Cardiac muscle cell (in vitro differentiated cells and primary cell): ENCODE results near the gene MPC1. TPM values are rescaled to one million over a fixed set of nuclear protein-coding genes. Genes with fewer than 3 reads are reported as not detected.

Source experiments
- DNase-seq, 2 donors: peaks; one replicate each; pipeline versions ENCODE4 v3.0.0 to v3.0.0-alpha.2; 2010 to 2017; ENCODE audit warnings: low read depth in 1 of 2, low spot score in 1 of 2
- H3K27ac ChIP-seq: fragments of 200-600 bp; sonication (generic); 2 replicates; pipeline ENCODE4 v1.5.1; 2016
- H3K27me3 ChIP-seq: fragments of 200-600 bp; sonication (generic); 2 replicates; pipeline ENCODE4 v1.6.0; 2016; ENCODE audit warnings: control low read depth
- H3K36me3 ChIP-seq: fragments of 200-600 bp; sonication (generic); 2 replicates; pipeline ENCODE4 v1.5.1; 2016; ENCODE audit warnings: control low read depth
- H3K4me1 ChIP-seq: fragments of 200-600 bp; sonication (generic); 2 replicates; pipeline ENCODE4 v1.8.1; 2017; ENCODE audit warnings: low read depth, mild to moderate bottlenecking, mixed run types
- H3K4me3 ChIP-seq: fragments of 200-600 bp; sonication (generic); 2 replicates; pipeline ENCODE4 v1.5.1; 2016; ENCODE audit warnings: mild to moderate bottlenecking
- H3K9me3 ChIP-seq: fragments of 200-600 bp; sonication (generic); 2 replicates; pipeline ENCODE4 v1.5.1; 2017; ENCODE audit warnings: low read depth, mild to moderate bottlenecking, control low read depth
- CTCF ChIP-seq: IDR thresholded peaks from 2 replicates; pipeline ENCODE4 v1.5.1; 2012; ENCODE audit warnings: low read depth, mild to moderate bottlenecking, low read length
- polyA plus RNA-seq: library from polyadenylated mRNA; unstranded; fragments of >200 nt; fragmentation: Nextera tagmentation; extraction: Ambion mirVana; gene quantifications from 2 replicates; pipeline ENCODE4 v1.2.1, GENCODE V29; 2016
- total RNA-seq: library from RNA; depleted of rRNA; stranded (reverse); fragments of >200 nt; gene quantifications from 2 replicates; pipeline ENCODE4 v1.2.3, GENCODE V29; 2016

The MPC1 gene
- total and polyA plus RNA-seq, 2 experiments from 2014 or later: 28.5 to 122 TPM

- no peaks in the 10 kb centered on the region for H3K4me1 ChIP-seq
- TF ChIP-seq CTCF: no peak
- no peak for DNase-seq
- H3K27ac ChIP-seq: no peak overlapping the region
- no peak overlapping the region for H3K4me3 ChIP-seq
- H3K36me3 ChIP-seq: no peaks in the 10 kb centered on the region
- no peaks in the 10 kb centered on the region for H3K27me3 ChIP-seq
- no peaks in the 10 kb centered on the region for H3K9me3 ChIP-seq
Measured at GRCh38 chr6:166379103-166379586, 3.6 kb downstream of the MPC1 start.

- TF ChIP-seq CTCF: no peak
Measured at GRCh38 chr6:166377721-166378120, 5.0 kb downstream of the MPC1 start.

GRCh38 chr6:166375013-166375412 is 7.7 kb downstream of the MPC1 start:
- Histone ChIP-seq H3K27ac (no peak overlapping the region), H3K27me3 (no peaks in the 10 kb centered on the region), H3K36me3 (no peaks in the 10 kb centered on the region), H3K9me3 (no peaks in the 10 kb centered on the region), H3K4me1 (no peaks in the 10 kb centered on the region), H3K4me3 (no peak overlapping the region)
- TF ChIP-seq CTCF: no peak
- DNase-seq: no peak

More at GRCh38 chr6:166377721-166378120, 5.0 kb downstream of the MPC1 start:
- no peaks in the 10 kb centered on the region for H3K4me1 ChIP-seq
- DNase-seq: no peak
- H3K36me3 ChIP-seq: no peaks in the 10 kb centered on the region
- no peak overlapping the region for H3K4me3 ChIP-seq
- no peak overlapping the region for H3K27ac ChIP-seq
- no peaks in the 10 kb centered on the region for H3K9me3 ChIP-seq
- H3K27me3 ChIP-seq: no peaks in the 10 kb centered on the region

GRCh38 chr6:166370489-166370888 is 12.3 kb downstream of the MPC1 start:
- no peak for TF ChIP-seq CTCF
- no peak overlapping the region for H3K4me3 ChIP-seq
- H3K36me3 ChIP-seq: no peaks in the 10 kb centered on the region
- no peaks in the 10 kb centered on the region for H3K27me3 ChIP-seq
- no peak overlapping the region for H3K27ac ChIP-seq
- peaks cover 8% of the 10 kb centered on the region for H3K4me1 ChIP-seq
- no peak for DNase-seq
- H3K9me3 ChIP-seq: no peaks in the 10 kb centered on the region

GRCh38 chr6:166369782-166370181 is 13.0 kb downstream of the MPC1 start:
- Histone ChIP-seq H3K36me3 (no peaks in the 10 kb centered on the region), H3K4me3 (no peak overlapping the region), H3K4me1 (peaks cover 15% of the 10 kb centered on the region), H3K9me3 (no peaks in the 10 kb centered on the region), H3K27ac (no peak overlapping the region), H3K27me3 (no peaks in the 10 kb centered on the region)
- no peak for TF ChIP-seq CTCF
- no peak for DNase-seq

GRCh38 chr6:166366921-166367320 is 15.8 kb downstream of the MPC1 start:
- no peaks in the 10 kb centered on the region for H3K36me3 ChIP-seq
- H3K4me3 ChIP-seq: no peak overlapping the region
- no peaks in the 10 kb centered on the region for H3K27me3 ChIP-seq
- no peak for TF ChIP-seq CTCF
- no peaks in the 10 kb centered on the region for H3K9me3 ChIP-seq
- peaks cover 21% of the 10 kb centered on the region for H3K4me1 ChIP-seq
- H3K27ac ChIP-seq: no peak overlapping the region
- no peak for DNase-seq
